GM18508 (cell line): ENCODE results near the gene COTL1.
"Not testable (repeated sequence)": the region's sequence is repeated elsewhere in the genome, so short reads cannot be mapped to it uniquely, and the experiment has no call there.

Experiments
- ATAC-seq: cut with Tn5 transposase; IDR thresholded peaks from one replicate; pipeline ENCODE4 v1.9.1; 2021; ENCODE audit warnings: moderate number of reproducible peaks; ENCODE audit not compliant: insufficient read depth, unreplicated experiment

COTL1 gene

DNA sequence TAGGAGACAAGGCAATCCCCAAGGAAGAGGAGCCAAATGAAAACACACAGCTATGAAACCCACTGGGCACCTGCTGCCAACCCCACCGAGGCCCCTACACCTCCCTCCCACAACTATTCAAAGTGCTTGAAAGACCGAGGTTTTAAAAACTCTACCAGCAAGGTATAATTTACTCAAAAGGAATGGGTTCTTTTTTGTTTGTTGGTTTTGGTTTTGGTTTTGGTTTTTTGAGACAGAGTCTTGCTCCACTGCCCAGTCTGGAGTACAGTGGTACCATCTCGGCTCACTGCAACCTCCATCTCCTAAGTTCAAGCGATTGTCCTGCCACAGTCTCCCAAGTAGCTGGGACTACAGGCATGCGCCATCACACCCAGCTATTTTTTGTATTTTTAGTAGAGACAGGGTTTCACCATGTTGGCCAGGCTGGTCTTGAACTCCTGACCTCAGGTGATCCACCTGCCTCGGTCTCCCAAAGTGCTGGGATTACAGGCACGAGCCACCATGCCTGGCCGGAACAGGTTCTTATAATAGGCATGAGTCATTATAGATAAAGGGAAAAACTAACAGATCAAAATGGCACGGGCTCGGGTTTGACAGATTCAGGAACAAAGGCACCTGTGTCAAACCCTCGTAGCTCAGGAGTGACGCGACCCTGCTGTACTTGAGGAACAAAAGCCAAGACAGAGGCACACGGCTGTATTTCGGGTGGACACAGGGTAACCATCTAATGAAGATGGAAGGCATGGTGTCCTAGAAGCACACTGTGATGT, 40.7 kb downstream of the COTL1 start:
- ATAC-seq, result no peak

GRCh38 chr16:84575914-84576313, 42.0 kb downstream of the COTL1 start:
- ATAC-seq, result no peak

DNA sequence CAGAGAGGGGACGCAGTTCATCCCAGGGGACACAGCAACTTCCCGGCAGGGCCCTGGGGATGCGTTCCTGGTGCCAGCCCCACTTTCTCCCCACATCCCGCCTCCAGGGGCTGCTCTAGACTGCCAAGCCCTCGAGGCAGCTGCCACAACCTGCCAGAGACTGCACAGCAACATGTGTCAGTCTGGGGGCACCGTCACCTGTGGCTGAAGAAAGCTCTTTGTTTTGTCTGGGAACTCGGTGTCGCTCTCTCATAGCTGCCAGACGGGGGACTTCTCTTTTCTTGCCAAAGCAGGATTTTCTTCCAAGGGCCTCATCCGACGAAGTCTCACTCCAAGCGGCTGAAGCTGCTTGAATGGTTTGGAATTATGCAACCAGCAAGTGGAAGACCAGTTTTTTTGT, 43.7 kb downstream of the COTL1 start:
- ATAC-seq, result no peak

DNA sequence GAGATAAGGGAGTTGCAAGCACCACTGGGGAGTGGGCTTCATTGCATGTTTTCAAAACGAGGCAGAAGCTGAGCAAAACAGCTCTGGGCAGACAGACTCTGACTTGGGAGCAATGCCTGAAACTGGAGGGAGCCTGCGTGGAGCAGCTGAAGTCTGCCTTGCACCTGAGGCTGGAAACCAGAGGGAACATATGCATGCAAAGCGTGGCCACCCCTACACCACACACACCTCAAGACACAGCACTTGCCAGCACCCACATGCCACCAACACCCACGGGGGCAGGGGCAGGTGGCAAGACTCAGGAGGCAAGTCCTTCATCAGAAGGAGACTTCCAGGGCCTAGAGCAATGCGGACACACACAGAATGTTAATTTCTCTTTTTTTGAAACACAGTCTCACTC, 45.8 kb downstream of the COTL1 start:
- no peak for ATAC-seq

GRCh38 chr16:84571506-84571905, 46.4 kb downstream of the COTL1 start:
- no peak for ATAC-seq

GRCh38 chr16:84570739-84571403, 47.0 kb downstream of the COTL1 start:
- ATAC-seq, result no peak

GRCh38 chr16:84569382-84569987, 48.4 kb downstream of the COTL1 start:
- ATAC-seq, result no peak

DNA sequence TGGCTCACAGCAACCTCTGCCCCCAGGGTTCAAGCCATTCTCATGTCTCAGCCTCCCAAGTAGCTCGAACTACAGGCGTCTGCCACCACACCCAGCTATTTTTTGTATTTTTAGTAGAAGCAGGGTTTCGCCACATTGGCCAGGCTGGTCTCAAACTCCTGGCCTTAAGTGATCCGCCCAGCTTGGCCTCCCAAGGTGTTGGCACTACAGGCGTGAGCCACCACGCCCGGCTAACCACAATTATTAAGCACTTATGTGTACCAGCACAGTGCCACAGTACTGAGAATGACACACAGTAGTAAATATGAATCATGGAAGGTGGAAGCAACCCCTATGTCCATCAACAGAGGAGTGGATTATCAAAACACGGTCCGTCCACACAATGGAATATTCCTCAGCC, 49.8 kb downstream of the COTL1 start:
- no peak for ATAC-seq

DNA sequence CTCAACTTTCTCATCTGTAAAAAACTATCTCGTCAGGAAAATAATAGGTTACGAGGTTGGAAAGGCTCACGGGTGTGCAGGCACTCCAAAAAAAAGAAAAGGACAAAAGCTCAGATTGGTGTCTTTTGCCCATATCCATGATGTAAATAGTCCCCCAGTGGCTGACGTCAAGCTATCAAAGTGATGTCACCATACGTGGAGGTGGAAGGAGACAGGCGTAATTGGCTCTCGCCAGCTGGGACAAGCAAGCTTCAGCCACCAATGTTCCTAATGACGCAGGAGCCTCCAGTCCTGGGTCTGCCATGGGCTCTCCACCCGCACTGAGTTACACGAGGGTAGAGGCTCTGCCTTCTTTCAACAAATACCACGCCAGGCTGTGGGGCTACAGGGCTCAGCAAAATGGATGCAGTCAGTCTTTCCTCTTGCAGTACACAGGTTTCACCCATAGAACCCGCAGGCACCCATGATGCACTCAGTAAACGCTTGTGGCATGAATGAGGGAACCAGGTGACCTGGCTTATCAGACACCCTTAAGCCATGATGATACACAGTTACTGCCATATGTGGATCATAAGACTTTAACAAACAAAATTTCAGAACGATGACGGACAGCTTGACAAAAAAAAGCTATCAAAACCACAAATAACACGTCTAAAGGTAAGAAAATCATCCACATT, 50.5 kb downstream of the COTL1 start:
- ATAC-seq, result no peak

GRCh38 chr16:84566545-84567257, 51.2 kb downstream of the COTL1 start:
- ATAC-seq, result no peak

DNA sequence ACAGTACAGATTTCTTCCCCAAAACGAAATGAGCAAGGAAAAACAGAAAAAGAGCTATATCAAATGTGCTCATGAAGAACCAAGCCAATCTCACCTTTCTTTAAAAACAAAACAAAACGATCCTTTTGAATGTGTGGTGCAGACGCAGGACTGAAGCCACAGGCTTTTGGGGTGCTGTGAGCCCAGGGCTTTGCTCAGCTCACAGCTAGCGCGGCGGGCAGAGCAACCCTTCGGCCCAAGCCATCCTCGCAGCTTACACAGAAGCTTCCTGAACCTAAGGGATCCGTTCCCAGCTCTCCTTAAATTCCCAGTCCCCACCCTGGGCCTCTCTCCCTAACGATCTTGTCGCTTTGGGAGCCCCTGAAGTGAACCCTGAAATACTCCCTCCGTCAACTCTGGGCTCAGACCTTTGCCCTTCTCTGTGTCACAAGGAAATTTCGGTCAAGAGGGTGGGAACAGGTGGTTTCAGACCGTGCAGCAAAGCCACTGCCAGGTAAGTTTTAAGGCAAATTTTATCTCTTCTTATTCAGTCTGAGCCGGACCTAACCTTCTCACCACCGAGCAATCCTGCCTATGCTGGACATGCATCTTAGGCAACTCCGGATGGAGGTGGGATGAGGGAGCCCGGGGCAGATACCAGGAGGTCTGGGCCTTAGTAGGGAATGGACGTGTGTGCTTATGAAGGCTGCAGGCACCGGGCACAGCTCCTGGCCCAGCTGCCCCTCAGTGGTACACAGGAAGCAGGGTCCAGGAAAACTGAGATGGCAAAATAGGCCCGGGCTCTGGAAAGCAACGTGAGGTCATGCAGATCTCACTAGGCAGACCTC, 52.0 kb downstream of the COTL1 start:
- no peak for ATAC-seq

GRCh38 chr16:84563786-84564420, 54.0 kb downstream of the COTL1 start:
- no peak for ATAC-seq

DNA sequence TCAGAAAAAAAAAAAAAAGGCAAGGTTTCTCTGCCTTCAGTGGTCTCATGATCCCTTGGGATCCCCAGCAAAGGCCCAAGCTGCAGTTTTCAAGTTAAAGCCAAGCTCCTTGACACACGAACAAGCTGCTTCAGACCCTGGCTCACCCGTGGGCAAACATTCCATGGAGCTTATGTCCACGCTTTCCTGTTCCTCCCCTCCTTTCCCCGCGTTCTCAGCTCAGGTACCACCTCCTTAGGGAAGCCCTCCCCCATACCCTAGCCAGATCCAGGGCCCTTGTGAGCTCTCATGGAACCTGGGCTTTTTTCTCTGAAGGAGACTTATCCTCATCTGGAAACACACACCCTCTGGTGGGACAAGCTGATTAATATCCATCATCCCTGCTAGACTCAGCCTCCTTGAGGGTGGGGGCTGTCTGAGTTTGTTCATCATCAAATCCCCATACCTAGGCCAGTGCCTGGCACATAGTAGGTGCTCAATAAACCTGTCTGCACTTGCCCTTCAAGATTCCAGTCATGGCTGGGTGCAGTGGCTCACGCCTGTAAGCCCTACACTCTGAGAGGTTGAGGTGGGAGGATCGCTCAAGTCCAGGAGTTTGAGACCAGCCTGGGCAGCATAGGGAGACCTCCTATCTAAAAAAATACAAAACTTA, 54.7 kb downstream of the COTL1 start:
- ATAC-seq, result no peak

- ATAC-seq, result no peak
Observed at GRCh38 chr16:84562174-84562815, 55.6 kb downstream of the COTL1 start.

DNA sequence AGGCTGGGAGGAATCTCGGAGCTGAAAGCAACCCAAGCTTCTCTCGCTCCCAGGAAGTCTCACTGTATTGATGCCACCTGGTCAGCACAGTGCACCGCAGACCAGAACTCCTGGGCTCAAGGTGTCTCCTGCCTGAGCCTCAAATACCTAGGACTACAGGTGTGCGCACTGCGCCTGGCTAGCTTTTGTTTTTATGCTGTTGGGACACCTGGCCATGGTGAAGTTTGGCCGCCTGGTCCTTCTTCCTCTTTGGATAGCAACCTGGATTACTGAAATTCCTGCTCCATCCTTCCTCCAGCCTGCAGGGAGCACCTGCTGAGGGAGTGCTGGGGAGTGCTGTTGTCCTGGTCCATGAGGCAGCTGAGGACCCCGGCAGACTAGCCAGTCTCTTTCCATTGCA, 56.6 kb downstream of the COTL1 start:
- ATAC-seq, result no peak

GRCh38 chr16:84560269-84560668, 57.6 kb downstream of the COTL1 start:
- ATAC-seq, result no peak

- no peak for ATAC-seq
Observed at GRCh38 chr16:84559311-84559932, 58.5 kb downstream of the COTL1 start.

GRCh38 chr16:84558850-84559249, 59.0 kb downstream of the COTL1 start:
- ATAC-seq, result not testable (repeated sequence)
